ENCODE measurements around the gene FUS. TPM values are rescaled to one million over a fixed set of nuclear protein-coding genes. Genes with fewer than 3 reads are reported as not detected.

The FUS gene
- total RNA-seq, 1 experiment from 2014 or later, result 770 TPM

GRCh38 chr16:31225193-31225592 is 45.3 kb downstream of the FUS start:
- Mint-ChIP-seq H3K36me3 (no peaks in the 10 kb centered on the region), H3K4me3 (no peak overlapping the region), H3K27me3 (ENCODE audit: low read depth) (peaks cover 14% of the 10 kb centered on the region), H3K27ac (no peak overlapping the region), H3K9me3 (no peaks in the 10 kb centered on the region), H3K4me1 (peaks cover 3% of the 10 kb centered on the region)
- CTCF ChIA-PET, result no interaction called here
- no peak for TF ChIP-seq SMAD3 (CRISPR knock-in tag; IDR thresholded peaks at IDR 0.05; ENCODE audit: borderline replicate concordance)
- TF ChIP-seq JUN (CRISPR knock-in tag; IDR thresholded peaks at IDR 0.05), result no peak
- TF ChIP-seq ZBTB43 (CRISPR knock-in tag; IDR thresholded peaks at IDR 0.05), result no peak
- no peak for TF ChIP-seq IRF2 (CRISPR knock-in tag; IDR thresholded peaks at IDR 0.05; ENCODE audit: borderline replicate concordance, low read depth)
- TF ChIP-seq USF1 (CRISPR knock-in tag; IDR thresholded peaks at IDR 0.05), result no peak
- TF ChIP-seq NFYB (CRISPR knock-in tag; conservative IDR thresholded peaks at IDR 0.05; ENCODE audit: low read depth), result no peak
- TF ChIP-seq FOXP1 (CRISPR knock-in tag; IDR thresholded peaks at IDR 0.05; ENCODE audit: borderline replicate concordance), result no peak
- no peak for TF ChIP-seq STAT6 (CRISPR knock-in tag; conservative IDR thresholded peaks at IDR 0.05; ENCODE audit: low read depth)
- no peak for TF ChIP-seq ATF3 (CRISPR knock-in tag; conservative IDR thresholded peaks at IDR 0.05)
- TF ChIP-seq ZNF423 (CRISPR knock-in tag; IDR thresholded peaks at IDR 0.05), result no peak
- no peak for TF ChIP-seq NR3C1 (CRISPR knock-in tag; conservative IDR thresholded peaks at IDR 0.05; ENCODE audit: low read depth)
- POLR2A ChIA-PET, result no interaction called here
- DNase-seq (ENCODE audit: low spot score), result no peak
- ATAC-seq, result no peak

GRCh38 chr16:31228206-31228605 is 48.3 kb downstream of the FUS start:
- peaks cover 4% of the 10 kb centered on the region; the same call in 1 of the 2 replicates for H3K27me3 Mint-ChIP-seq (ENCODE audit: low read depth)
- ChIA-PET POLR2A (no interaction called here), CTCF (interaction anchor here (0.8 kb wide), 1 partner anchor 11 kb away, joined by 3 read pairs; the partner anchor contains the start of gene PYDC1)
- ATAC-seq (no peak), DNase-seq (ENCODE audit: low spot score) (no peak)
- peaks cover 6% of the 10 kb centered on the region for H3K36me3 Mint-ChIP-seq
- H3K27ac Mint-ChIP-seq, result no peak overlapping the region
- no peak overlapping the region for H3K4me3 Mint-ChIP-seq
- H3K9me3 Mint-ChIP-seq, result peaks cover 4% of the 10 kb centered on the region; the same call in 1 of the 2 replicates
- TF ChIP-seq ESRRA (CRISPR knock-in tag; IDR thresholded peaks at IDR 0.05; ENCODE audit: borderline replicate concordance) (no peak), NR1H2 (CRISPR knock-in tag; IDR thresholded peaks at IDR 0.05) (no peak), EMX1 (CRISPR knock-in tag; IDR thresholded peaks at IDR 0.05) (no peak), E2F1 (CRISPR knock-in tag; IDR thresholded peaks at IDR 0.05) (no peak)
- H3K4me1 Mint-ChIP-seq, result peaks cover 3% of the 10 kb centered on the region

GRCh38 chr16:31229501-31229900 is 49.6 kb downstream of the FUS start:
- Mint-ChIP-seq H3K27me3 (ENCODE audit: low read depth) (peaks cover 4% of the 10 kb centered on the region), H3K4me3 (no peak overlapping the region), H3K36me3 (peaks cover 11% of the 10 kb centered on the region), H3K27ac (no peak overlapping the region), H3K9me3 (peaks cover 9% of the 10 kb centered on the region), H3K4me1 (peaks cover 3% of the 10 kb centered on the region)
- ChIA-PET CTCF (no interaction called here), POLR2A (no interaction called here)
- no peak for DNase-seq (ENCODE audit: low spot score)
- ATAC-seq, result no peak
- TF ChIP-seq NR2C2 (CRISPR knock-in tag; IDR thresholded peaks at IDR 0.05) (no peak), E2F4 (CRISPR knock-in tag; IDR thresholded peaks at IDR 0.05; ENCODE audit: borderline replicate concordance, low read depth) (no peak), ZNF263 (CRISPR knock-in tag; IDR thresholded peaks at IDR 0.05; ENCODE audit: low read depth) (no peak), HMGA2 (CRISPR knock-in tag; IDR thresholded peaks at IDR 0.05) (no peak), E2F5 (CRISPR knock-in tag; IDR thresholded peaks at IDR 0.05) (no peak), IRF1 (CRISPR knock-in tag; IDR thresholded peaks at IDR 0.05) (no peak), PREB (CRISPR knock-in tag; IDR thresholded peaks at IDR 0.05; ENCODE audit: borderline replicate concordance) (no peak), CREB1 (CRISPR knock-in tag; IDR thresholded peaks at IDR 0.05) (no peak)
